GM21786 (cell line): Measurements from ENCODE around the gene IGF1R.

Experiments
- ATAC-seq: cut with Tn5 transposase; IDR thresholded peaks from one replicate; pipeline ENCODE4 v1.9.1; 2021; ENCODE audit not compliant: unreplicated experiment

IGF1R gene

DNA sequence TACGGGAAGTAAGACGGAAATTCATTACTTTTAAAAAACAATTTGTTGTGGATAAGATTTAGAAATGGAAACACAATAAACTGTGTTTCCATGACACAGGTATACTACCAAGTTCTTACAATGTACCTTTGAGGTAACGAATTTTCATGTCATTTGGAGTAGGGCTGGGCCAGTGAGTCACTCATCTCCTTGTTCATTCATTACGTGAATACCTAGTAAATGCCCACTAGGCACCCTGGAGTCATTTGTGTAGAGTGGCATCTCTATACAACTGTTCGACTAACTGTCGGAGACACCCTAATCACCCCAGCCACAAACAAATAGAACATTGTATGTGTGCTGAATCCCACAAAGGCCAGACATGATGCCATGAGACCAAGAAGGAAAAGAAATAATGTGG lies 94.8 kb downstream of the IGF1R start:
- ATAC-seq = no peak

GRCh38 chr15:98744506-98744905 lies 96.2 kb downstream of the IGF1R start:
- no peak for ATAC-seq

DNA sequence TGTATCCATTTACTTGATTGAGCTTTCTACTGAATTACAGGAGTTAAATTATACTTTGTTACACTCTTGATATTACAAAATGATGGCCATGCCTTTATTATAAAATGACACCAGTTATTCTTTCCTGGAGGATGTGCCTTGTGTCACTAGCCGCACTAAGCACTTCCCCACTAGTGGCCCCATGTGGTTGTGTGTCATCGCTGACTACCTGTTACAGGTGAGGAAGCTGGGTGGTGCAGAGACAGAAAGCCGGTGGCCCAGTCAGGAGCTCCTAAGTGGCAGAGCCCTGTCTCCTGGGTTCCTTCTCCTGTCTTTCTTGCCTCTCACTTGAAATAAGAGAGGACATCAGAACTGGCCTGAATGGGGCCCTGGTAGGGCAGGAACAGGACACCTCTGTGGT lies 96.8 kb downstream of the IGF1R start:
- no peak for ATAC-seq

- ATAC-seq = no peak
Observed at GRCh38 chr15:98745650-98746374, 97.5 kb downstream of the IGF1R start.

GRCh38 chr15:98746375-98747155 lies 98.2 kb downstream of the IGF1R start:
- ATAC-seq = no peak

DNA sequence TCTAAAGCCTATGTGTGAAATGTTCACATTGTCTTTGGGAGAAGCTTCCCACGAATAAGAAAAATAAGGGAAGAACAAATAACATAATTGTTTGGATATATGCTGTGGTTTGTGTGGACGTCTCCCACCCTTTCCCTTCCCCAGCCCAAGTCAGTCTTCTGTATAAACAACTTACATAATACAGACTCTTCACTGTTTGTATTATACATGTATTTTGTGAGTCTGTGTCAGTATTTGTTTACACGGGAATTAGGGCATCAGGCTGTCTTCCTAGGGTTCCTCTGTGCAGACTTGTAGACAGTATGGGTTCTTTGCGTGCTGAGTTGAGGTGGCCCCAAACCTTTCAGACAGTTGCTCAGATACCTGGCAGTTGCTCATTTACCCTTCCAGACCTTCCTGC lies 103.4 kb downstream of the IGF1R start:
- no peak for ATAC-seq

GRCh38 chr15:98753726-98754656 lies 105.7 kb downstream of the IGF1R start:
- ATAC-seq = no peak

- ATAC-seq = no peak
Observed at GRCh38 chr15:98754657-98755022, 106.3 kb downstream of the IGF1R start.

GRCh38 chr15:98755138-98755537 lies 106.8 kb downstream of the IGF1R start:
- ATAC-seq = no peak

- no peak for ATAC-seq
Observed at GRCh38 chr15:98755781-98756180, 107.4 kb downstream of the IGF1R start.

GRCh38 chr15:98758224-98758623 lies 109.9 kb downstream of the IGF1R start:
- no peak for ATAC-seq

- ATAC-seq = no peak
Observed at GRCh38 chr15:98759277-98759676, 110.9 kb downstream of the IGF1R start.

- ATAC-seq = no peak
Observed at GRCh38 chr15:98760112-98760826, 111.9 kb downstream of the IGF1R start.

DNA sequence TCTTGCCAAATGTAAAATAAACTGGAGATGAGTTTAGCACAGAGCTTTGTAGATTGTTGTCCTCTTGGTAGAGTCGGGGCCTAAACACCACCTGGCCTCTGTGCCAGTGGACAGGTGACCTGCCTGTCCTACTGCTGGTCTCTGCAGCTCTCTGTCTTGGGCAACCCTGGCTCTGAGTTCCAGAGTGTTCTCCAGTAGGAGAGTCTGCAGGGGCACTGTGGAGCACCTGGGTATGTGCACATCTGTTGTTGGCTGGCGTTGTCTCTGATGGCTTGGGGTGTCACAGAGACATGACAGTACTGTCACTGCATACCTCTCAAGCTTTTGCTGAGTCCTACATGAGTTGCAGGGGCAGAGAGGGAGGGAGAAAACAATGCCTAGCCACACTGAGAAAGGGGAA lies 112.6 kb downstream of the IGF1R start:
- no peak for ATAC-seq

DNA sequence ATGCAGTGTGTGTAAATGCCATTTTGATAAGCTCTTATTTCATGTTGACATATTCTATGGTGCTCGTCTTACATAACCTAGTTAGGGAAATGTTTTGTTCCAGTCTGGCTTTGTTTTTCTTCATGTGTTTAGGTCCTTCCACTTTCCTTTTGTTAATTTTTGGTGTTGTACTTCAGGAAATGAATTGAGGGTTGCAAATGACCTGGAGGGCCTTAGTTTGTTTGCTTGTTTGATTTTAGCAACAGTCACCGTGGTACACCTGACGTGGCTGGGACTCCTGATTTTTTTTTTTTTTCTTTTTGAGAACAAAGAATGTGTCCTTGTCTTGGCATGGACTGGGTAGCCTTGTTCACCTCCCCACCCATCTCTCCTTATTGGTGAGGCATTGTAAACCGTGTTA lies 114.8 kb downstream of the IGF1R start:
- ATAC-seq = no peak

DNA sequence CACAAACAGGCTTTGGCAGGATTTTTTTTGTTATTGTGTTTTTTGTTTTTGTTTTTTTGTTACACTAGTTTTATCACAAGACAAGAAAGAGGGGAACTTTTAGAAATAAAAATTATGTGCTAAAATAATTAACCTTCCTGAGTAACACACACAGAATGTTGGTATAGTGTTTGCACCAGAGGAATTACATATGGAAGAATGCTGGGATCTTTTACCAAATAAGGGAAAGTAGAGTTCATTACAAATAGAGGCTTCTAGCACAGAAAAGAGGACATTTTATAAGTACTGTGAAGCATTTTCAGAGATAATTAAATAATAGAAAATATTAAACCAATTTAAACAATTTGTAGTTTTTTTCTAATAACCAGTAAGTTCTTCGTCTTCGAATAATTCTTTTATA lies 116.0 kb downstream of the IGF1R start:
- no peak for ATAC-seq

- ATAC-seq = no peak
Observed at GRCh38 chr15:98765610-98766009, 117.3 kb downstream of the IGF1R start.

- no peak for ATAC-seq
Observed at GRCh38 chr15:98767692-98768091, 119.4 kb downstream of the IGF1R start.

GRCh38 chr15:98769867-98770266 lies 121.5 kb downstream of the IGF1R start:
- ATAC-seq = no peak

GRCh38 chr15:98770984-98771383 lies 122.6 kb downstream of the IGF1R start:
- ATAC-seq = no peak

- ATAC-seq = no peak
Observed at GRCh38 chr15:98771541-98771940, 123.2 kb downstream of the IGF1R start.
